Middle frontal gyrus (tissue), 1 donor: ENCODE measurements around the gene SEMA3C.

Experiments
- DNase-seq: peaks from one replicate; pipeline ENCODE4 v3.0.0-alpha.2; 2015; ENCODE audit warnings: low spot score; ENCODE audit errors: extremely low spot score

SEMA3C gene

DNA sequence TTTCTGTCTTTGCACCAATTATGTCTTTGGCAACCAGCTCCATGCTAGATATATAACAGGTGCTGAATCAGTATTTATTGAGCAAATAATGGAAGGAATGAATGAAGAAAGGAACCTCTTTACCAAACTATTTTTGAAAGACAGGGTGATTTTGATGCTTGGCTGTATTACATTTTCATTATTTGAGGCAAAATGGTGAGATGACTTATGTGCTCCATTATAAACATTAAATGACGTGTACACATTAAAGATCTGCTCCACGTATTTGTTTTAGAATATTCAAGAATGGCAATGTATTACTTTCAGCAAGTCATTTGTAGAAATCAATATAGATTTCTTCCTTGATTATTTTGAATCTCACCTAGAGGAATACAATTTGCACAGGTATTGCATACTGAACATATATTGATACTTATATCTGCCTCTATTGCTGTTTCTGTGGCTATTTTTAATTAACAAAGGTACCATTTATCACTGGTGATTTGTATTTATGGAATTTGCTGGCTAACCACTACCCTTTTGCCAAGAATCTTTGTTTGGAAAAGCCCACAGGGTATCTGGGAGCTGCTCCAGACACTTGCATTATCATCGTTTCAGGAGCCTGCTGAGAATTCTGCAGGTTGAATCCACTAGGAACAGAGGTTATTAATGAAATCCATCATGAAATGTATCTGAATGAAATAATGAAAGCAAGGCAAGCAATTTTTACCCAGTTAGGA lies 92.2 kb downstream of the SEMA3C start:
- no peak for DNase-seq

DNA sequence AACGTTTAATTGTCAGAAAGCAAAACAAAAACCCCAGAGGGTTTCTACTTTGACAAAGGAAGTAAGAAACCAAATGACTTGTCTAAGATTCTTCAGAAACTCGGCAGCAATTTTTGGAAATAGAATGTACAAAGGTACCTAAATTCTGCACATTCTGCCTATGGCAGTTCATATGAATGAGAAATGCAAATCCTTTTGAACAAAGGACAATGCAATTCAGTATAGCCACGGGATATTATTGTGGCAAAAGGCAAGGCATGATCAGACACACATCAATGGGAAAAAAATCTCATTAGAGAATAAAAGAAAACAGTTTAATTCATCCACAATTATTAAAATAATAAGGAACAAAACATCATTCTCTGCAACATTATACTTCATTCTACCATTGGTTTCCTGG lies 93.4 kb downstream of the SEMA3C start:
- DNase-seq: no peak

DNA sequence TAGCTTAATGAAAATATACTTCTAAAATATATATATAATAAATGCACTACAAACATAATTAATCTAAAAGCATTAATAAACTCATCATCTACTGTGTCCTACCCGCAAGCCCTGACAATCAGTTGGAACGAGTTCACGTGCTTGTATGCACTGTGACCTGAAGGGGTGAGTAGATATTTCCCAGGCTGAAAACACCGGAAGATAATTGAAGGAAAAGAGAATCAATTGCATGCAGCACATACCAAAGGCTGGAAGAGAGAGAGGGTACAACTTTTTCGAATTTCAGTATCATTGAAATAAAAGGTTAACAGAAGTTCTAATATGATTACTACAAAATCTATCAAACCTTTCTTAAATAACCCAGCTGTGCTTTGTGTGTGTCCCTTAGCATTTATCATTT lies 94.6 kb downstream of the SEMA3C start:
- no peak for DNase-seq

DNA sequence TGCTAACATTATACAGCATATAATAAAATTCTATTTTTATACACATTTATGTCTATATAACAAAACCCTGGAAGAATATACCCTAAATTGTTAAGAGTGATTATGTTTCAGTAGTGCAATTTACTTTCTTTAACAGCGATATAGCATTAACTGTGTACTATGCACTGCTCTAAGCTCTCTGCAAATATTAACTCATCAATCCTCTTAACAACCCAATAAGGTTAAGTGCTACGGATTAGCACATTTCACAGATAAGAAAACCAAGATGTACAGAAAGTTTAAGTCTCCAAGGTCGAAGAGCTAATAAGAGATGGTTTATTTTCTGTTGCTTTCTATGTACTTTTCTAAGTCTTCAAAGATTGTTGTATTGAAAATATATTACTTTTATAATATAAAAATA lies 95.8 kb downstream of the SEMA3C start:
- DNase-seq: no peak

DNA sequence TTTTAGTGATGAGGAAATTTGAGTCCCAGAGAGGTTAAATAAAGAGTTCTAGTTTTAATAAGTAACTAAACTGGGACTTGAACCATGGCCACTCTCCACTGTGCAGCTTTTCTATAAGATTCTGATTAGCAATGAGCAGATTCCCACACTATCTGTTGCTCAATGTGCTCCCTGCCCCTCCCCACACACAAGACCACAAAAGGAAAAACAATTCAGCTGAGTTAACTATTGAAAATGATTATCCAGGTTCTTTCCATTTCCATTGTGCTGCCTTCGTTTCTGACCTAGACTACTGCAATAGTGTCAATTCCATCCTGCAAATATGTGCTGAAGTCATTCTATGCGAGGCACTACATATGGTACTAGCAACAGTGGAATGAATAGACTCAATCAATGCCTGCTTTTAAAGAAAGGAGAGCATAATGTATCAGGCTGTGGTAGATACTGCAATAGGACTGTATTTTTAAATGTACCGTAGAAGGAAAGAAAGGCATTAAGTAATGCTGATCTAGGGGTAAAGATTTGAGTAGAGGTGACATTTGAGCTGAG lies 97.0 kb downstream of the SEMA3C start:
- no peak for DNase-seq

DNA sequence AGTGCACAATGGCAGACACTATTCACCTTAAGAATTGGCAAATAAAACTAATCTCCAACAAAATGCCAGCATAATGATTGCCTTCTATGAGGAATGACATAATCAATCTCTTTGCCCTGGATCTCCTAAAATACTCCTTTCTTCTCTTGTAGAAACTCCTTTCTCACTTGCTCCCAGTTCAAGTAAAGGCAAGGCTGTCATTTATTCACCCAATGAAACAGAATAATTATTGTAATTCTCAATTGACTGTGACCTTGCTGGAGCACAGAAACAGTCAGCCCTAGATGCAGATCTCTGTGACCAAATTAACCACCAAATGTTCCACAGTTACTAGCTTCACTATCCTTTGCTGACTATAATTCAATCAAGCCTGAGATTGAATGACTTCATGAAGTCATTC lies 99.3 kb downstream of the SEMA3C start:
- no peak for DNase-seq

DNA sequence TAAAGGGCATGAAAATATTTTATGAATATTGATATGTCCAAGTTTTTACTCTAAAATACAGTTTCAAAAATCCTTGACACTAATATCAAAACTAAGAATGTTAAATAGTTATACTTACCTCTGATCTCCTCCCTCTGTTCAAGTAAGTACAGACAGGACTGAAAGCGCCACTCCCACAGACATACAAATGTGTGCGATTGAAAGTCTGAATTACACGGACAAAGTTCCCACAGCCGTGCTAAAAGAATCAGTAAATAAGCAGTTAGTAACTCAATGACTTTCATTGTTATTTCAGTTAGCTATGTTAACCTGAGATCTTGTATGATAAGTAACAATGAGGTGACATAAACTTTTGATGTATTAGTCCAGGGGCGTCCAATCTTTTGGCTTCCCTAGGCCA lies 100.7 kb downstream of the SEMA3C start:
- DNase-seq: no peak

DNA sequence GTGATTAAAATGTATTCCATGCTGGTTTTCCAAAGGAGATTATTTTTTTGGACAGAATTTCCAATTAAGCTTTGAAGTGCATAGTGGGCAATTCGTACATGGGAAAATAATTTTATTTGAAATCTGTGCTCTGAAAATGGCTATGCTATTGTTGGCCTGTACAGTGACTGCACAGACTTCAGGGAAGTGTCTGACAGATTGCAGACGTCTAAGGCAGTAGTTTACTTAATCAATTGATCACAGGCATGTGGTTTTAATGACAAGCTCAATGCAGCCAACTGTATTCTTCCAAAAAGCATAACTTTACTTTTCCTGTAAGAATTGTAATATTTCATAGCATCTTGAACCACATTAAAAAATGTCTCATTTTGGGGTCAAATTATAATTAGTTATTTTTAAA lies 102.0 kb downstream of the SEMA3C start:
- no peak for DNase-seq

DNA sequence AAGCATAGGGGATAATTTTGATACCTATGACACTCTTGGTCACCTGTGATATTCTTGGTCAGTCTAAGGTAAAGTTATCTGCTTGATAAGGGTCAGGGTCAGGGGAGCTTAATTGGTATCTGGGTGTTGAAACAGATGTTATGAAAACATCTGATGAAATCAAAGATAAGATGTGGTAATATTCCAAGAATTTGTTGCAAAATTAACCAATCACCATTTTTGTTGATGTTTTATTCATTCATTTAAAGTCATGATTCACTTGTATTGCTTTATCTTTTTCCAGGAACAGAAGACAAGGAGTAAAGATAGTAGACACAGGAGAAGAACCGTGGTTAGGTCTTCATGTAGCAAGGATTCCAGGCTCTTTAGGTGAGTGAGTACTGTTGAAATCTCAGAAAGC lies 103.1 kb downstream of the SEMA3C start:
- DNase-seq: no peak

DNA sequence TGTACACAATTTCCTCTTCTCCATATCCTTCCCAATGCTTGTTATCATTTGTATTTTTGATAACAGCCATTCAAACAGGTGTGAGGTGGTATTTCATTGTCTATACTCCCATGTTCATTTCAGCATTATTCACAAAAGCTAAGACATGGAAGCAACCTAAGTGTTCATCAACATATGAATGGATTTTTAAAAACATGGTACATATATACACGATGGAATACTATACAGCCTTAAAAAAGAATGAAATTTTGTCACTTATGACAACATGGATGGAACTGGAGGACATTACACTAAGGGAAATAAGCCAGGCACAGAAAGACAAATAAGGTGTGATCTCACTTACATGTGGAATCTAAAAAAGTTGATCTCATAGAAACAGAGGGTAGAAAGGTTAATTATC lies 109.3 kb downstream of the SEMA3C start:
- no peak for DNase-seq

DNA sequence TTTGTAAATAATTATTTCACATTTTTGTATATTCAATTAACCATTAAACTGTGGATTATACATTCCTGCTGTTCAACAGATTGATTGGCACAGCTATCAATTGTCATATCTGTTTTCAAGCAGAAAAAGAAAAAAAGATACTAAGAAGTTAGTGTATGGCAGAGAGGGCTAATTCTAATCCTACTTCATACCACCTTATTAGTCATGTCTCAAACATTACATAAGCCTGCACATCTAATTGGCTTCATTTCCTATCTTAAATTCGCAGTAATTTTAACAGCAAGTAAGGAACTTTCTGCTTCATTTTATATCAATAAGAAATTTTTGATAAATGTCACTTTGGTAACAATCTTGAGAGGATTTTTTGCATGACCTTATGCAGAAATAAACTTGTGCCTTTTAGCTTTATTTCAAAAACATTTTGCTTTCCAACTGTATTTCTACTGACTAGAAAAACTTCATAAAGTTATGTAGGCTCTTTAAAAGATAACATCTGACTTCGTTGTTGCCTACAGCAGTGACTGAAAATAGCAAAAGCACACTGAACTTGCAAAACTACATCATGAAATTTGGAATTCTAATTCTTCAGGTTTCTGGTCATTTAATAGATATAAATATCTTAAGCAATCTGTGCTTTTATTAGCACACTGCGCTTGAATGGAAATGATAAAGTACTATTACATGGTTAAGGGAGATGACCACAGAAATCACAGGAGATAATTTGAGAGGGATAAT lies 111.5 kb downstream of the SEMA3C start:
- DNase-seq: no peak

DNA sequence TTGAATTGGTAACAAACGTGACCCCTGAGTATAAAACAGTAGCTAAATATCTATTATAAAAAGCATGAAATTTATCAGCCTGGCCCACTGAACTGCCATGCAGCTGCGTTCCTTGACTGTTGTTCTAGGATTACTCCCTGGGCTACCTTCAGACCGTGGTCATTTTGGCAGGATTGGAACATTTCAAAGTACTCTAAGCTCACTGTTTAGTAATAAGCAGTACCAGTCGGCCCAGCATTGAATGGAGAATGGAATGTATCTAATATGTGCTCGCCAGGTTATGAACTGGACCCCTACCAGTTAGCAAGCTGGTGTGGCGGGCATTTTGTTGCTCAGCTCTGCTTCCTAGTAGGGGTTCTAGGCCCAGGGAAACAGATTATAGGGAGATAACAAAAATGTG lies 112.2 kb downstream of the SEMA3C start:
- no peak for DNase-seq

DNA sequence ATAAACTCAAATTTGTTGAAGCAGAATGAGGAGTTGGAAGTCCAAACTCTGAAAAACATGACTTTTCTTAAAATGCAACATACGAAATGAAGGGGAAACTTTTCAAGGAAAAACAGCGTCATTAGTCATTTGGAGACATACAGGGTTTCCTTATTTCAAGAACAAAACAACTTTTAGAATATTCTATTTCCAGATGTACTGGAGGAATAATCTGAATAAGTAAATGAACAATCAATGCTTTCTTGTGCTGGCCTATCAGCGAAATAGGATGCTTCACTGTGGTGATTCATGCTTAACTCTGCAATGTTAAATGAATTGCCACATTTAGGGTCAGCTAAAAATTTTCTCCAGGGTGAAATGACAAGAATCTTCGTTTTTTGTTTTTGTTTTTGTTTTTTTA lies 114.3 kb downstream of the SEMA3C start:
- DNase-seq: no peak

DNA sequence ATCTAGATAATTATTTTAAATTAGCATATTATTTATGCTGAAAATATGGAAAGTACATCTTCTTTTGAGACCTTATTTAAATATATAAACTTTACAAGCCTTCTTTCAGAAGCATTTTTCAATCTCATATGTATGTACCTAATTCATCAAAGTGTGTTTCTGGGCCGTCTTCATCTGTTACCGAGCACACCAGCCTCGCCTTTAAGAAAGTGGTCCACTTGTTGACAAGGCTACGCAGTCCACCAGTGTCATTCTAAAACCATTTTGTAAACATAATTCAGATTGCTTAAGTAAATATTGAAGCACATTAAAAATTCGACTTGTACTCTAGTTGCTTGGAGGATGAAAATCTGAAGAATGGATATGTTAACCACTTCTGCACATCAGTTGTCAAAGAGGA lies 116.3 kb downstream of the SEMA3C start:
- DNase-seq: no peak

DNA sequence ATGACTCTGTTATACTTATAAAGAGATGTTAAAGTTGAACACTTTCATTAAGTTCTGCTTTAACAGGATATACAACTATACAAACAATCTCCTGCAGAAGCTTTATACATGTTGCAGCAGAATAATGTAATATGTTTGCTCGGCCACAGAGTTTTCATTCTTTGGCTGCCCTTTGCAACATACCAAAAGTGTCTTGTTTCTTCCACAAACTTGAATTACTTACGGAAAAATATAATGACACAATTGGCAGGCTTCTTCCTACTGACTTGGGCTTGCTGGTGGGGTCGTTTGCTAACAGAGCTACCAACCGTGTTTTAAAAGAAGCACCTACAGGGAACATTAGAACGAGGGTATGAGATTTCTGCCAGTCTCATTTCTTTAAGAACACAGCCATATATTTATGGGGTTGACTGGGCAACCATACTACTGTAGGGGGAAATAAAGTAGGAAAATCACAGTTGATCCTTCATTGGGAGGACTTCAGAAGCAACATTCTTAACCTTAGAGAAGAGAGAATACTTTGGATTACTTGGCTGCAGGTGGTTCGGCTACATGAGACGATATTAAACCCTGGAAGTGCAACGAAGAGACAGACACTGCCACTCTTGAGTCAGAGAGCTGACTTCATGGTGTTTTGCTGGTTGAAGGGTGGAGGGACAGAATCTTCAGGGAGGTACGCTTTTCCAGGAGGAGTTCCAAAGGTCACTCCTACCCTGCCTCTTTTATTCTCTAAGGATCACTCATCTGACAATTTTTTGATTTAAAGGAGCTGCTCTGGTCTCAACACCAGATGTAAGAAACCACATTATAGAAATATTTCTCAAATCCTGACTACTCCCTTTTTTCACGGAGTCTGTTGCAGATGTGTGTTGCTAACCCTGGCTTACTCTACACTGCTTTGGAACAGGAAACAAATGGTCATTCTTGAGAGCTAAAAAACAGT lies 123.9 kb downstream of the SEMA3C start:
- DNase-seq: no peak

DNA sequence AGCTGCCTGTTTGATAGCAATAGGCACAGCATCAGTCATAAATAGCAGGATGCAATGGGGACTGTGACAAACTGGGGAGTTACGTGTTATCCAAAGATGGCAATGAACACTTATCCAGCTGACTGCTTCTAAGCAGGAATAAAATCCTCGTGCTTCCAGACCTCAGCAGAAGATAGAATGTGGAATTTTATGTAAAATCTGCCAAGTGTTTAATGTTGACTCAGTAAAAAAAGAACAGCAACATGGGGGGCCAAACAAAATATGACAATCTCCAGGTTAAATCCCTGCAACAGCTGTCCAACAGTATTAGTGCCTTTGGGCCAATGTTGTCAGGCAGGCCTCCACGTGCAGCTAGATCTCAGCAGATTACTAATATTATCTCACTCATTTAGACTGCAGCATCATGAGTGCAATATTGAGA lies 127.3 kb downstream of the SEMA3C start:
- no peak for DNase-seq

DNA sequence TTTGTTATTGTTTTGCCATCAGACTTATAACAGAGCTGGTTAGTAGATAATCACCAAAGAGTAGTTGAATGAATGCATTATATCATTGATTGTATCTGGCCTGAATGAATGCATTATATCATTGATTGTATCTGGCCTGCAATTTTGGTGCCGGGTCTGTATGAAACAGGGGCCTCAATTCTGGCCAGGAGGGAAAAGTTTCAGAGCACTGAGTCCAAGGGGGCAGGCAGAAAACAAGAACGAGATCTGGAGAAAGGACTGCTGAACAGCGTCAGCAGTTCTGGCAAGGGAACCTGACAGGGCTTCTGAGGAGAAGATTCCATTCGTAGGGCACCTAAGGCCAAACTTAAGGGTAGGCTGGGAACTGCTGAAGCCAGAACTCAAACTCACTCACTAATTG lies 128.0 kb downstream of the SEMA3C start:
- DNase-seq: no peak

DNA sequence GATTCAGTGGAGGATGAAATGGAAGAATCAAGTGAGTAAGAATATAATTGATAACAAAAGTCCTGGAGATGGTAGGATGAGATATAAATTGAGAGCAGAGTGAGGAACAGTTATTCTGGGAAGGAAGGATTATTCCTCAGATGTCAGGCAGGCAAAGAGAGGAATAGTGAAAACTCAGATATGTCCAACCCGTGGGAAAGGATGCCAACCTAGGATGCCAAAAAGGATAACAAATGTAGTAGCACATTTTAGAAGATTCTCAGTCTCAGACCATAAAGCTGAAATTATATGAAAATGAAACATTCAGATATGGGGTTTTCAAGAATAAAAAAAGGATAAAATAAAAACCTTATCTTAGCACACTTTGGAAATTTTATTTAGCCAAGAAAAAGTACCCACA lies 131.1 kb downstream of the SEMA3C start:
- no peak for DNase-seq

DNA sequence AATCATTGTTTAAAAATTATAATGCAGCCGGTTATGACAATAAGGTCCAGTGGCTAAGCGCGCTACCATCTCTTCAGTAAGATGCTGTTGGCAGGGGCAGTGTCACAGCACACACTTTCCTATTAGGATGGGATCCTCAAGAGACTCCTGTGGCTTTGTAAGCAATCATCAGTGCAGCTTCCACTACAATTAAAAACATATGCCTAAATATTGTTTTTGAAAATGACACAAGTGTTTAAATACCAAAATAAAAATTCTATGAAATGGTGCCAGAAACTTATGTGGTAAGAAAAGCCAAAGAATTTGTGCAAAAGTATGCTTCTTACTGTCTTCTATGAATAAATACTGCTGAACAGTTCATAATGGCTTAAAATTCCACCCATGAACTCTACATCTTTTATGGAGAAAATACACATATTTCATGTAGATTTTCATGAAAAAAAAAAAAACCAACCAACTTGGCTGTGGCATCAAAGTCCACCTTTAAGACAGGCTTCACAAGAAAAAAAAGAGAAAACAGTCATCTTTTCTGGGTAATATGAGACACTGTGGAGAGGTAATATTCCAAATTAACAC lies 132.8 kb downstream of the SEMA3C start:
- DNase-seq: no peak

DNA sequence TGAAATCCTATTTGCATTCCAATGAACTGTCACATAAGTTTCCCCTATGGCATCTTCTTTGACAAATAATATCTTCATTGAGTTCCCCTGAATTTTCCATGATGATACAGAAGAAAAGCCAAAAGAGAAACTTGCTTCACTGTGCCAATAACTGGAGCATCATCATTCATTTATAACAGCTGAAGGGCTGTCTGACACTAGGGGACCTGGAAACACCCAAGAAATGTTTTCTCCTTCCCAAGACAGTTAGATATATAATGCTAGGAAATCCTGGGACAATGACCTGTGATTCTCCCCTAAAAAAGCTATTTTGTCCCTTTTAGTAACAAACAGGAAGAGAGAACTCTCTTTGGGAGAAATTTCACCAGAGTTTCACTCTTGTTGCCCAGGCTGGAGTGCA lies 133.6 kb downstream of the SEMA3C start:
- no peak for DNase-seq

DNA sequence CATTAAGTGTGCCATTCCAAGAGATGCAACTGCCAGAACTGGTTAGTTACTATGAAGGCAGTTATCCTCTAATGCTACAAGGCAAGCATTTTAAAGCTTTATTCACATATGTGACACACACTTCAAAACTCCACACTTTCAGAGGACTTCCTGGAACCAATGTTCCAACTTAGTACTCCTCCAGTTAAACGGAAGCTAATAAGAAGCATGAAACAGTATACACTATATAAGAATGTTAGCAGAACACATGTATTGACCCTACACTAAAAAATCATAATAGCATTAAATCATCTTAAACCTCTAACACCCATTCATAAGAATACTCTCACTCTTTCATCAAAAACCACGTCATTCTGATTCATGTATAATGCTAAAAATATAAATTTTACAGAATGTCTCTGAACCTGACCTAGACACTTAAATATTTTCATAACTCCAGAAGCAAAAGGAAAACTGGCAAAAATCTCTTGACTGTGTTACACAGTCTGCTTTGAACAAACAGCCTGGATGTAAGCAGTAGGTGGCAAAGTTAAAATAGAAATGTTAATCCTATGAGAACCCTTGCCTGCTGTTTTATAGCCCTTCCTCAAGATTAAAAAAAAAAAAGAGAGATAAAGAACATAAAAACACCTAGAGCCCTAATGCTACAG lies 135.0 kb downstream of the SEMA3C start:
- no peak for DNase-seq
